C1 segment of cervical spinal cord (tissue), 14 donors: ENCODE results near the gene HOMER3.
"Not testable (repeated sequence)": the region's sequence is repeated elsewhere in the genome, so short reads cannot be mapped to it uniquely, and the experiment has no call there.

Experiments used
- DNase-seq, 14 donors: peaks; one replicate each; lab custom pipeline; 2025; lab: John Stamatoyannopoulos, UW

Gene HOMER3

GRCh38 chr19:18924684-18925213, 16.3 kb downstream of the HOMER3 start:
- no peak for DNase-seq

- DNase-seq = no peak
These were observed 18.6 kb downstream of the HOMER3 start for GRCh38 chr19:18922228-18922985.

GRCh38 chr19:18921593-18921992, 19.4 kb downstream of the HOMER3 start:
- DNase-seq = no peak

- DNase-seq = no peak
These were observed 20.6 kb downstream of the HOMER3 start for GRCh38 chr19:18920400-18920799.

- no peak for DNase-seq
These were observed 21.2 kb downstream of the HOMER3 start for GRCh38 chr19:18919900-18920214.

- peak; percentile 79 to 100 (median 98) for DNase-seq
These were observed 21.7 kb downstream of the HOMER3 start, which contains the start of the genes COPE and DDX49 for GRCh38 chr19:18919086-18919899. TSS of gene COPE (minus strand) at chr19:18919387. CDS start at chr19:18919348, 39 bp downstream. TSS of gene DDX49 (plus strand) at chr19:18919715. CDS start at chr19:18919742, 27 bp downstream.

GRCh38 chr19:18917593-18917992, 23.4 kb downstream of the HOMER3 start:
- not testable (repeated sequence) for DNase-seq

- peak in 11 of 14 donors; percentile 13 to 66 (median 46) for DNase-seq
These were observed 25.4 kb downstream of the HOMER3 start for GRCh38 chr19:18915639-18916038.

- no peak for DNase-seq
These were observed 27.6 kb downstream of the HOMER3 start for GRCh38 chr19:18913466-18913865.

GRCh38 chr19:18912933-18913332, 28.1 kb downstream of the HOMER3 start:
- no peak for DNase-seq

- no peak for DNase-seq
These were observed 30.1 kb downstream of the HOMER3 start for GRCh38 chr19:18910801-18911436.

- no peak for DNase-seq
These were observed 31.0 kb downstream of the HOMER3 start for GRCh38 chr19:18910010-18910409.

- DNase-seq = peak in 9 of 14 donors; percentile 19 to 53 (median 29)
These were observed 31.9 kb downstream of the HOMER3 start for GRCh38 chr19:18908917-18909619.

GRCh38 chr19:18906605-18907519, 34.2 kb downstream of the HOMER3 start:
- peak in 13 of 14 donors; percentile 37 to 91 (median 76) for DNase-seq

GRCh38 chr19:18905513-18906236, 35.3 kb downstream of the HOMER3 start:
- DNase-seq = peak in 3 of 14 donors; percentile 35 to 56 (median 45)

GRCh38 chr19:18905058-18905456, 36.0 kb downstream of the HOMER3 start:
- DNase-seq = no peak

- peak in 11 of 14 donors; percentile 8 to 89 (median 58) for DNase-seq
These were observed 36.5 kb downstream of the HOMER3 start for GRCh38 chr19:18904334-18905057.

GRCh38 chr19:18903156-18904037, 37.6 kb downstream of the HOMER3 start:
- DNase-seq = no peak
